ENCODE results near the gene SLC13A2. TPM values are rescaled to one million over a fixed set of nuclear protein-coding genes. Genes with fewer than 3 reads are reported as not detected.

Gene SLC13A2
- total and polyA plus RNA-seq, 2 donors (not counting 3 experiments of a cell fraction or from before 2014, with no cell fraction given): not detected

GRCh38 chr17:28537219-28537610 lies 63.8 kb downstream of the SLC13A2 start:
- no peak overlapping the region for H3K4me2 ChIP-seq (ENCODE audit: insufficient read depth, low read length)
- TF ChIP-seq MAX (IDR thresholded peaks at IDR 0.05; ENCODE audit: insufficient read depth, insufficient read length): no peak
- TF ChIP-seq EZH2 (IDR thresholded peaks at IDR 0.05; ENCODE audit: borderline replicate concordance, low read depth, low read length, severe bottlenecking): no peak
- no peak for TF ChIP-seq GATA2 (IDR thresholded peaks at IDR 0.05; ENCODE audit: insufficient read depth, insufficient read length, low read depth, low read length)
- TF ChIP-seq JUN (IDR thresholded peaks at IDR 0.05; ENCODE audit: borderline replicate concordance, insufficient read depth, insufficient read length, low read depth): no peak
- no peak for TF ChIP-seq FOS (IDR thresholded peaks at IDR 0.05; ENCODE audit: borderline replicate concordance, insufficient read depth, low read length)
- no peak for TF ChIP-seq MYC (IDR thresholded peaks at IDR 0.05; ENCODE audit: low read depth, low read length)
- TF ChIP-seq POLR2A (IDR thresholded peaks at IDR 0.05; ENCODE audit: low read depth, low read length): no peak
- no peak for TF ChIP-seq CTCF (IDR thresholded peaks at IDR 0.05; ENCODE audit: extremely low read depth in 1 of 2, insufficient read depth in 1 of 2, low read depth in 1 of 2, low read length in 2 of 2)
- TF ChIP-seq POLR2AphosphoS5 (IDR thresholded peaks at IDR 0.05; ENCODE audit: insufficient read depth, low read depth, low read length): no peak
- H3K79me2 ChIP-seq (ENCODE audit: control insufficient read depth, insufficient read depth, low read length): no peaks in the 10 kb centered on the region
- no peak for FAIRE-seq
- H3K9ac ChIP-seq (replicated peaks; ENCODE audit: extremely low read depth, insufficient read depth, low read length): no peak overlapping the region
- DNase-seq (ENCODE audit: low read depth, low spot score): no peak
- no TSS peak for BruUV-seq (replicated peaks)
- H3K36me3 ChIP-seq (ENCODE audit: control insufficient read depth in 2 of 2, extremely low read depth in 1 of 2, insufficient read depth in 2 of 2, low read length in 2 of 2): no peaks in the 10 kb centered on the region
- CTCF ChIA-PET: interaction anchor here (2.9 kb wide), 1 partner anchor 42 kb away, joined by 15 read pairs; no protein-coding TSS in a partner anchor
- no peaks in the 10 kb centered on the region for H3K9me3 ChIP-seq (replicated peaks; ENCODE audit: control insufficient read depth, insufficient read depth, low read length)
- dilution Hi-C loops (cut with MboI; ENCODE audit: extremely low pct_ligation_motif_present, low sequenced_read_pairs): no loop called here
- H4K20me1 ChIP-seq (replicated peaks; ENCODE audit: control insufficient read depth, extremely low read depth, insufficient read depth, low read length): no peaks in the 10 kb centered on the region
- H3K27me3 ChIP-seq (ENCODE audit: control insufficient read depth in 2 of 2, insufficient read depth in 2 of 2, low read length in 2 of 2): peaks cover 0 to 2% of the 10 kb centered on the region in 2 experiments
- no peak overlapping the region for H3K4me3 ChIP-seq (replicated peaks in 1 of 3; ENCODE audit: insufficient read depth in 1 of 3, low read depth in 1 of 3, low read length in 3 of 3)
- no peak overlapping the region for H3K27ac ChIP-seq (ENCODE audit: insufficient read depth, low read depth, low read length)
- no peaks in the 10 kb centered on the region for H3K9me1 ChIP-seq (replicated peaks; ENCODE audit: control insufficient read depth, extremely low read depth, insufficient read depth, low read length)
- intact Hi-C loops (cut with micrococcal nuclease): no loop called here
- no peaks in the 10 kb centered on the region for H3K4me1 ChIP-seq (ENCODE audit: control insufficient read depth, extremely low read depth, insufficient read depth, low read length)
- no peak overlapping the region for H2AFZ ChIP-seq (ENCODE audit: low read depth, low read length)
- POLR2A ChIA-PET: no interaction called here
